Stimulated activated CD8-positive, alpha-beta memory T cell treated with anti-CD3 and anti-CD28 coated beads, Interleukin-4, amount 100 ng/mL, for 1 hour (primary cell): ENCODE results near the gene HSD17B14.
"Not testable (repeated sequence)": the region's sequence is repeated elsewhere in the genome, so short reads cannot be mapped to it uniquely, and the experiment has no call there.

Experiments
- DNase-seq, 2 donors: peaks; one replicate each; pipeline ENCODE4 v3.0.0-alpha.2; 2020; ENCODE audit warnings: low read depth in 2 of 2, low spot score in 1 of 2

HSD17B14 gene

GRCh38 chr19:48799358-48800300, 36.7 kb downstream of the HSD17B14 start:
- DNase-seq: no peak

- no peak for DNase-seq
Measured at GRCh38 chr19:48798937-48799336, 37.4 kb downstream of the HSD17B14 start.

- no peak for DNase-seq
Measured at GRCh38 chr19:48797103-48797502, 39.2 kb downstream of the HSD17B14 start.

- no peak for DNase-seq
Measured at GRCh38 chr19:48796298-48797083, 39.8 kb downstream of the HSD17B14 start.

- DNase-seq: no peak
Measured at GRCh38 chr19:48795685-48796070, 40.6 kb downstream of the HSD17B14 start.

GRCh38 chr19:48795055-48795684, 41.1 kb downstream of the HSD17B14 start:
- peak; percentile 63 to 66 for DNase-seq

GRCh38 chr19:48794291-48794690, 42.0 kb downstream of the HSD17B14 start:
- DNase-seq: no peak

- DNase-seq: no peak
Measured at GRCh38 chr19:48793271-48793670, 43.0 kb downstream of the HSD17B14 start.

GRCh38 chr19:48787331-48787730, 49.0 kb downstream of the HSD17B14 start:
- DNase-seq: not testable (repeated sequence)

GRCh38 chr19:48786422-48786821, 49.9 kb downstream of the HSD17B14 start:
- not testable (repeated sequence) for DNase-seq

- DNase-seq: no peak
Measured at GRCh38 chr19:48784527-48784926, 51.8 kb downstream of the HSD17B14 start.

- DNase-seq: no peak
Measured at GRCh38 chr19:48780631-48781391, 55.5 kb downstream of the HSD17B14 start.

GRCh38 chr19:48779636-48780035, 56.7 kb downstream of the HSD17B14 start:
- no peak for DNase-seq

GRCh38 chr19:48777720-48778119, 58.6 kb downstream of the HSD17B14 start:
- no peak for DNase-seq

GRCh38 chr19:48777139-48777538, 59.2 kb downstream of the HSD17B14 start:
- no peak for DNase-seq

- no peak for DNase-seq
Measured at GRCh38 chr19:48772503-48772953, 63.8 kb downstream of the HSD17B14 start.

- no peak for DNase-seq
Measured at GRCh38 chr19:48770734-48771472, 65.4 kb downstream of the HSD17B14 start.

- no peak for DNase-seq
Measured at GRCh38 chr19:48770266-48770665, 66.0 kb downstream of the HSD17B14 start.

- no peak for DNase-seq
Measured at GRCh38 chr19:48768994-48769713, 67.1 kb downstream of the HSD17B14 start.
